OCI-LY1 (cell line): ENCODE data around the gene PAPOLA.

Experiments used
- H2AFZ ChIP-seq: fragments of 200-600 bp; sonication (generic), shearing (Covaris generic); 2 replicates; pipeline ENCODE4 v1.6.0; 2014; ENCODE audit warnings: antibody characterized with exemption, mild to moderate bottlenecking, low read length
- H3F3A ChIP-seq: fragments of 200-600 bp; sonication (generic), shearing (Covaris generic); 2 replicates; pipeline ENCODE4 v1.6.0; 2014; ENCODE audit warnings: mild to moderate bottlenecking, antibody characterized with exemption, low read length, moderate library complexity; ENCODE audit not compliant: insufficient read depth
- H3K27ac ChIP-seq: fragments of 200-600 bp; sonication (generic); 2 replicates; pipeline ENCODE4 v1.5.1; 2014; ENCODE audit warnings: low read length, mixed run types, mild to moderate bottlenecking, low read depth; ENCODE audit not compliant: poor library complexity, severe bottlenecking
- H3K27me3 ChIP-seq: fragments of 200-600 bp; sonication (generic); 2 replicates; pipeline ENCODE4 v1.6.0; 2014; ENCODE audit warnings: antibody characterized with exemption, mild to moderate bottlenecking, low read length, moderate library complexity; ENCODE audit not compliant: insufficient read depth
- H3K36me3 ChIP-seq: fragments of 200-600 bp; sonication (generic); 2 replicates; pipeline ENCODE4 v1.6.1; 2014; ENCODE audit warnings: mild to moderate bottlenecking, antibody characterized with exemption, low read length, moderate library complexity, mixed read lengths; ENCODE audit not compliant: insufficient read depth
- H3K4me1 ChIP-seq: fragments of 200-600 bp; sonication (generic); 2 replicates; pipeline ENCODE4 v1.5.1; 2014; ENCODE audit warnings: mild to moderate bottlenecking, low read length, moderate library complexity; ENCODE audit not compliant: insufficient read depth, severe bottlenecking
- H3K4me2 ChIP-seq: fragments of 200-600 bp; sonication (generic), shearing (Covaris generic); 2 replicates; pipeline ENCODE4 v1.6.1; 2014; ENCODE audit warnings: low read length
- H3K4me3 ChIP-seq: fragments of 200-600 bp; sonication (generic); 2 replicates; pipeline ENCODE4 v1.5.1; 2014; ENCODE audit warnings: low read length, low read depth, mild to moderate bottlenecking, mixed read lengths; ENCODE audit not compliant: poor library complexity, severe bottlenecking
- H3K79me2 ChIP-seq: fragments of 200-600 bp; shearing (Covaris generic); 2 replicates; pipeline ENCODE4 v1.6.1; 2016; ENCODE audit warnings: mixed run types, low read length, mixed read lengths; ENCODE audit not compliant: insufficient read depth
- H3K9ac ChIP-seq: fragments of 200-600 bp; sonication (generic), shearing (Covaris generic); 2 replicates; pipeline ENCODE4 v1.6.1; 2014; ENCODE audit warnings: mild to moderate bottlenecking, low read length, mixed read lengths
- H3K9me2 ChIP-seq: fragments of 200-600 bp; sonication (generic), shearing (Covaris generic); 2 replicates; pipeline ENCODE4 v1.6.1; 2014; ENCODE audit warnings: low read depth, mild to moderate bottlenecking, low read length, mixed read lengths
- H3K9me3 ChIP-seq: fragments of 200-600 bp; shearing (Covaris generic); 2 replicates; pipeline ENCODE4 v1.6.1; 2014; ENCODE audit warnings: low read length, mixed read lengths
- H4K20me1 ChIP-seq: fragments of 200-600 bp; sonication (generic), shearing (Covaris generic); 2 replicates; pipeline ENCODE4 v1.6.0; 2016; ENCODE audit warnings: mild to moderate bottlenecking, low read length; ENCODE audit not compliant: insufficient read depth
- CTCF ChIP-seq: fragments of 200-600 bp; sonication (generic), shearing (Covaris generic); IDR thresholded peaks from 2 replicates; pipeline ENCODE4 v1.5.1; 2017; ENCODE audit warnings: mild to moderate bottlenecking, antibody characterized with exemption, low read length, moderate library complexity, mixed read lengths
- EZH2 ChIP-seq: fragments of 200-600 bp; sonication (generic), shearing (Covaris generic); IDR thresholded peaks from 2 replicates; pipeline ENCODE4 v1.8.0; 2017; ENCODE audit warnings: borderline replicate concordance, mixed run types, mild to moderate bottlenecking, antibody characterized with exemption, low read length, moderate library complexity, mixed read lengths

The PAPOLA gene

GRCh38 chr14:96538097-96538989 is 36.2 kb downstream of the PAPOLA start:
- Histone ChIP-seq H3K36me3 (peaks cover 43% of the 10 kb centered on the region), H4K20me1 (no peaks in the 10 kb centered on the region), H3K27ac (no peak overlapping the region)

DNA sequence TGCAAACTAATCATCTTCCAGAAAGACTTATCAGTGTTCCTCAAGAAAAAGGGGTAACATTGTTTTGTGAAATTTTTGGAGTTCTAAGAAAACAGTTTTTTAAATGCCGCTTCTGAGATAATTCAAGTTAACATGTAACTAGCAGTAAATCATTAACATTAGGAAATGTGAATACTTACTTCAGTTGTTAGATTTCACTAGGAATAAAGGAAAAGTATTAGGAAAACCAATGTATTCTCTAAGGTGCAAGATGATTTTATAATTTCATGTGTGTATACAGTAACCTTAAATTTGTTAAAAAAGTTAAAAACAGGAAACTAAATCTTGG is 36.8 kb downstream of the PAPOLA start:
- Histone ChIP-seq H3K36me3 (peaks cover 41% of the 10 kb centered on the region), H3K9me3 (no peaks in the 10 kb centered on the region), H3K4me1 (no peaks in the 10 kb centered on the region), H3K9me2 (no peaks in the 10 kb centered on the region), H4K20me1 (no peaks in the 10 kb centered on the region), H3K27ac (no peak overlapping the region), H3F3A (no peaks in the 10 kb centered on the region), H3K9ac (no peak overlapping the region), H3K79me2 (no peaks in the 10 kb centered on the region), H3K27me3 (no peaks in the 10 kb centered on the region), H3K4me2 (no peak overlapping the region), H3K4me3 (no peak overlapping the region), H2AFZ (no peak overlapping the region)
- TF ChIP-seq EZH2, result no peak

More at GRCh38 chr14:96538097-96538989, 36.2 kb downstream of the PAPOLA start:
- H3K4me1 ChIP-seq, result no peaks in the 10 kb centered on the region
- H3K79me2 ChIP-seq, result no peaks in the 10 kb centered on the region
- TF ChIP-seq EZH2 (no peak), CTCF (no peak)
- H3K9me3 ChIP-seq, result no peaks in the 10 kb centered on the region
- no peak overlapping the region for H3K4me2 ChIP-seq
- no peak overlapping the region for H3K9ac ChIP-seq
- no peak overlapping the region for H3K4me3 ChIP-seq
- H3K27me3 ChIP-seq, result no peaks in the 10 kb centered on the region
- no peaks in the 10 kb centered on the region for H3F3A ChIP-seq
- H3K9me2 ChIP-seq, result no peaks in the 10 kb centered on the region
- no peak overlapping the region for H2AFZ ChIP-seq

DNA sequence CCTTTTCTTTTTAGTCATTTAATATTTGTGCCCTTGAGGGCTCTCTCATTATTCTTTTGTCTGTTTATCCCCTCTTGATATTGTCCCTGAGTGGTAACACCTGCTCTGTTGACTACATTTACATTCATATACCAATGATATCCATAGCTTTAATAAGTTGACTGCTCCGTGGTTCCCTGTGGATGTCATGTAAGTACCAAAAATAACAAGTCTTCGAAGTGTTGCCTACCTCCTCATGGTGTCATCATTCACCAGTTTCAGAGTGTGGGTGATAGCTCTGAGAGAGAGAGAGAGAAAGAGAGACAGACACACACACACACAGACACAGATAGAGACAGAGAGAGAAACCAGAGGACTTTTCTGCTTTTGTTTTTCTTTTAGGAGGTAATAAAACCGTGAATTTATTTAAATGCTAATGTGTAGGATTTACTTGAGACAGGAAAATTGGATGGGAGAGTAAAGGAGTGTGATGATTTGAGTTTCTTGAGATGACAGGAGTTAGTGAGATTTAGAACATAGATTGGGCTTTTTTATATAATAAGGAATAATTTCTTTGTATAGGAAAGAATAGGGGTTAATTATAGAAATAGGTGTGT is 52.2 kb downstream of the PAPOLA start:
- Histone ChIP-seq H3K36me3 (peaks cover 82% of the 10 kb centered on the region), H2AFZ (no peak overlapping the region), H3K9ac (no peak overlapping the region), H4K20me1 (0 out of 2 replicates have a peak, but pooled peaks cover 2% of the 10 kb centered on the region), H3K27ac (no peak overlapping the region), H3K27me3 (no peaks in the 10 kb centered on the region), H3K9me3 (no peaks in the 10 kb centered on the region), H3K4me2 (no peak overlapping the region), H3F3A (no peaks in the 10 kb centered on the region), H3K4me3 (no peak overlapping the region), H3K4me1 (no peaks in the 10 kb centered on the region), H3K79me2 (no peaks in the 10 kb centered on the region), H3K9me2 (no peaks in the 10 kb centered on the region)
- TF ChIP-seq CTCF (no peak), EZH2 (no peak)
